HepG2 (cell line): ENCODE measurements around the gene ATG4B. TPM values are rescaled to one million over a fixed set of nuclear protein-coding genes. Genes with fewer than 3 reads are reported as not detected.

Source experiments
- FOXK2 ChIP-seq: fragments of 450-650 bp; IDR thresholded peaks from 2 replicates; pipeline ENCODE4 v1.6.1; 2016
- MBD4 ChIP-seq: IDR thresholded peaks from 2 replicates; pipeline ENCODE4 v1.6.1; 2012; ENCODE audit warnings: low read length, inconsistent platforms, borderline replicate concordance
- STAT5B ChIP-seq: sonication (generic); formaldehyde crosslinking; IDR thresholded peaks from 2 replicates; pipeline ENCODE4 v1.4.0; 2020; ENCODE audit warnings: missing genetic modification reagents
- ZFY ChIP-seq: sonication (generic); formaldehyde crosslinking; IDR thresholded peaks from 2 replicates; pipeline ENCODE4 v1.4.0; 2020; ENCODE audit warnings: missing genetic modification reagents
- ZNF709 ChIP-seq: sonication (generic); formaldehyde crosslinking; IDR thresholded peaks from 2 replicates; pipeline ENCODE4 v1.5.0; 2020; ENCODE audit warnings: mild to moderate bottlenecking, missing genetic modification reagents
- ZNF761 ChIP-seq: sonication (generic); formaldehyde crosslinking; conservative IDR thresholded peaks from 2 replicates; pipeline ENCODE4 v1.4.0; 2020; ENCODE audit warnings: mild to moderate bottlenecking, missing genetic modification reagents
- ZNF766 ChIP-seq: sonication (generic); formaldehyde crosslinking; IDR thresholded peaks from 2 replicates; pipeline ENCODE4 v1.5.0; 2020; ENCODE audit warnings: missing genetic modification reagents, borderline replicate concordance
- polyA plus RNA-seq, 8 experiments: library from polyadenylated mRNA; depleted of rRNA in 3 of 8; stranded (reverse) in 7 of 8; unstranded in 1 of 8; fragments of >200 nt; fragmentation: Illumina TruSeq in 4 of 8; extraction: Trizol in 4 of 8; gene quantifications; 2 replicates each; pipeline versions ENCODE4 v1.2.1 to v1.2.3, GENCODE V29; 2011 to 2016; ENCODE audit warnings: low read depth in 4 of 8, missing spikeins in 1 of 8, mixed read lengths in 1 of 8; ENCODE audit not compliant: insufficient read depth in 1 of 8
- total RNA-seq, 5 experiments: library from RNA; depleted of rRNA; stranded (reverse); fragments of >200 nt; fragmentation: Illumina TruSeq; extraction: Trizol; gene quantifications; 2 replicates each; pipeline ENCODE4 v1.2.3, GENCODE V29; 2016; ENCODE audit warnings: low read depth in 1 of 5
- TF ChIP-seq, protein P1 (sequence below): IDR thresholded peaks from 2 replicates; pipeline ENCODE4 v1.6.1; 2012; ENCODE audit warnings: low read depth, low read length, improper control_type of control experiment
- TF ChIP-seq, protein P2 (sequence below): sonication (generic); formaldehyde crosslinking; IDR thresholded peaks from 2 replicates; pipeline ENCODE4 v1.4.0; 2020; ENCODE audit warnings: missing genetic modification reagents
- TF ChIP-seq, protein P3 (sequence below): sonication (generic); formaldehyde crosslinking; IDR thresholded peaks from 2 replicates; pipeline ENCODE4 v1.8.0; 2022; ENCODE audit warnings: missing genetic modification reagents, low read depth, mild to moderate bottlenecking, borderline replicate concordance

ATG4B gene
- total and polyA plus RNA-seq, 2 of the 13 experiments (the other 11 are each of a cell fraction or from before 2014, with no cell fraction given) = 95.5 to 239 TPM

DNA sequence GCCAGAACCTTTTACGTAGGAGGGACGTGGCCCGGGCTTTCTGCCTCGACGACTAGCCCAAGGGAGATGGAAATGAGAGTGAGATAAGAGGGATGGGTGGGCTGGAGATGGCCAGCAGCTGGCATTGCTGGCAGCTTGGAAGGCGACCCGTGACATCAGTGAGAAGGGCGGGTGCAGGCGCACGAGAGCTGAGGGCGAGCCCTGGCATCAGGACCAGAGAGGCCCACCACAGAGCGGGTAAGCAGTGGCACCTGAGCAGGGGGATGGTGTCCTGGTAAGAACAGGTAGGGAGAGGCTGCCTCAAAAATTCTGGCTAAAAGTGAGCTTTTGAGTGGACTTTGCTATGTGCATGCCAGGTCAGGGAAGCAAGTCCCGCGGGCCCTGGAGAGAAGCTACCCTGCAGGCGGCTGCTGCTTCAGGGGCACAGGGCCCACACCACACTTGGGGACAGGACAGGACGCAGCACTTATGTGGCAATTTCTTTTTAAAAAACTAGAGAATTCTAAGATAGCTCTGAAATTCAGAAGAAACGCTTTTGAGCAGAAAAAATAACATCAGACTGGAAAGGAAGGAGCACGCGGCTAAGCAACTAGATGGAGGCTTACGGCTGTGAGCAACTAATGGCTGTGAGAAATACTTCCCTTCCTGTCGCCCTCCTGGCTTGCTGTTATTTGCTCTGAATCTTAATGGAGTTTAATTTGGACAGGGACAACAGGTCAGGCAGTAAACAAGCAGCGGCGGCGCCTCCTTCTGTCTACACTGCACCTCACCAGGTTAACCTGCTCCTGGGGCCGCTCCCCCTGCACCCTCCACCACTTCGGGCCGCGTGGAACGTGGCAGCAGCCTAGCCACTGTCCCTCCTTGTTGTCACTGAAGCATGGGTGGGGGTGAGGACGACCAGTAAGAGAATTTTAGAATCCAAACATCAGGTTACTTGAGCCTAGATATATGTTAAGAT, 21.0 kb upstream of the ATG4B start (continued):
- TF ChIP-seq, protein P1, sequence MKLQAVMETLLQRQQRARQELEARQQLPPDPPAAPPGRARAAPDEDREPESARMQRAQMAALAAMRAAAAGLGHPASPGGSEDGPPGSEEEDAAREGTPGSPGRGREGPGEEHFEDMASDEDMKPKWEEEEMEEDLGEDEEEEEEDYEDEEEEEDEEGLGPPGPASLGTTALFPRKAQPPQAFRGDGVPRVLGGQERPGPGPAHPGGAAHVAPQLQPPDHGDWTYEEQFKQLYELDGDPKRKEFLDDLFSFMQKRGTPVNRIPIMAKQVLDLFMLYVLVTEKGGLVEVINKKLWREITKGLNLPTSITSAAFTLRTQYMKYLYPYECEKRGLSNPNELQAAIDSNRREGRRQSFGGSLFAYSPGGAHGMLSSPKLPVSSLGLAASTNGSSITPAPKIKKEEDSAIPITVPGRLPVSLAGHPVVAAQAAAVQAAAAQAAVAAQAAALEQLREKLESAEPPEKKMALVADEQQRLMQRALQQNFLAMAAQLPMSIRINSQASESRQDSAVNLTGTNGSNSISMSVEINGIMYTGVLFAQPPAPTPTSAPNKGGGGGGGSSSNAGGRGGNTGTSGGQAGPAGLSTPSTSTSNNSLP = no peak
- no peak for TF ChIP-seq MBD4
- TF ChIP-seq STAT5B (CRISPR knock-in tag) = no peak
- no peak for TF ChIP-seq ZNF761 (CRISPR knock-in tag)
- TF ChIP-seq, protein P2, sequence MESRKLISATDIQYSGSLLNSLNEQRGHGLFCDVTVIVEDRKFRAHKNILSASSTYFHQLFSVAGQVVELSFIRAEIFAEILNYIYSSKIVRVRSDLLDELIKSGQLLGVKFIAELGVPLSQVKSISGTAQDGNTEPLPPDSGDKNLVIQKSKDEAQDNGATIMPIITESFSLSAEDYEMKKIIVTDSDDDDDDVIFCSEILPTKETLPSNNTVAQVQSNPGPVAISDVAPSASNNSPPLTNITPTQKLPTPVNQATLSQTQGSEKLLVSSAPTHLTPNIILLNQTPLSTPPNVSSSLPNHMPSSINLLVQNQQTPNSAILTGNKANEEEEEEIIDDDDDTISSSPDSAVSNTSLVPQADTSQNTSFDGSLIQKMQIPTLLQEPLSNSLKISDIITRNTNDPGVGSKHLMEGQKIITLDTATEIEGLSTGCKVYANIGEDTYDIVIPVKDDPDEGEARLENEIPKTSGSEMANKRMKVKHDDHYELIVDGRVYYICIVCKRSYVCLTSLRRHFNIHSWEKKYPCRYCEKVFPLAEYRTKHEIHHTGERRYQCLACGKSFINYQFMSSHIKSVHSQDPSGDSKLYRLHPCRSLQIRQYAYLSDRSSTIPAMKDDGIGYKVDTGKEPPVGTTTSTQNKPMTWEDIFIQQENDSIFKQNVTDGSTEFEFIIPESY (CRISPR knock-in tag) = peak; percentile 69
- no peak for TF ChIP-seq FOXK2
- TF ChIP-seq ZFY (CRISPR knock-in tag) = no peak
- TF ChIP-seq ZNF766 = no peak
- TF ChIP-seq ZNF709 (CRISPR knock-in tag) = 0 out of 2 replicates have a peak, but pooled peaks have one; percentile 28
- TF ChIP-seq, protein P3, sequence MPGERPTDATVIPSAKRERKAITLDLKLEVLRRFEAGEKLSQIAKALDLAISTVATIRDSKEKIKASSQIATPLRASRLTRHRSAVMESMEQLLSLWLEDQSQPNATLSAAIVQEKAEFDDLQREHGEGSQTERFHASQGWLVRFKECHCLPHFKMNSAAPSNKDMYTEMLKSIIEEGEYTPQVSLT (CRISPR knock-in tag) = no peak
- TF ChIP-seq, all 625 proteins: peak for 4
